HCT116 (cell line): Measurements from ENCODE around the gene NEO1. TPM values are rescaled to one million over a fixed set of nuclear protein-coding genes. Genes with fewer than 3 reads are reported as not detected.

Experiments
- ATAC-seq: fragments of 200-7000 bp; cut with Tn5 transposase; 2 replicates; pipeline ENCODE4 v1.9.1; 2020; ENCODE audit warnings: mild to moderate bottlenecking, moderate library complexity
- BruUV-seq: library from RNA; stranded (reverse); fragments of 400-500 nt; replicated peaks from 2 replicates; lab custom pipeline; 2021; lab: Mats Ljungman, UMichigan
- CTCF ChIA-PET: fragments of 300-600 bp; sonication (Branson Sonifier 250); formaldehyde crosslinking; loops from one replicate; lab custom pipeline; 2021; ENCODE audit warnings: antibody characterized with exemption; lab: Charles Lee
- POLR2A ChIA-PET: fragments of 300-600, 350-600 bp; sonication (Branson Sonifier 250); formaldehyde crosslinking; loops from one replicate; lab custom pipeline; 2021; ENCODE audit warnings: antibody characterized with exemption; lab: Charles Lee
- RAD21 ChIA-PET, 2 experiments: fragments of 300-600 bp; sonication (Branson Sonifier 250); formaldehyde crosslinking; loops; one replicate each; lab custom pipeline; 2023; ENCODE audit warnings: low total read pairs in 2 of 2; ENCODE audit not compliant: uncharacterized antibody in 2 of 2, unreplicated experiment in 2 of 2, low non-redundant PET in 1 of 2; lab: Charles Lee
- DNase-seq: peaks from one replicate; pipeline ENCODE4 v3.0.0-alpha.2; 2010; ENCODE audit warnings: low read depth, low spot score
- H2AFZ ChIP-seq: fragments of 200-600 bp; shearing (Covaris generic), sonication (generic); 2 replicates; pipeline ENCODE4 v1.6.1; 2017; ENCODE audit warnings: low read depth, mixed run types, mixed read lengths, antibody characterized with exemption, low read length; ENCODE audit not compliant: poor library complexity, severe bottlenecking
- H3K27ac ChIP-seq: 2 replicates; pipeline ENCODE4 v1.5.1; 2012; ENCODE audit warnings: low read depth, low read length
- H3K27me3 ChIP-seq: fragments of 200-600 bp; sonication (generic); 2 replicates; pipeline ENCODE4 v1.6.1; 2016; ENCODE audit warnings: mixed run types, low read length, mixed read lengths; ENCODE audit not compliant: insufficient read depth
- H3K36me3 ChIP-seq, 2 experiments: fragments of 200-500 bp in 1 of 2; fragments of 200-600 bp in 1 of 2; sonication (Bioruptor generic) in 1 of 2; sonication (generic) in 1 of 2; 2 replicates each; pipeline versions ENCODE4 v1.5.1 to v1.6.1; 2014 to 2016; ENCODE audit warnings: low read length in 2 of 2, inconsistent platforms in 1 of 2, mixed read lengths in 1 of 2, mixed run types in 1 of 2; ENCODE audit not compliant: insufficient read depth in 2 of 2, control insufficient read depth in 1 of 2
- H3K4me1 ChIP-seq, 2 experiments: fragments of 200-600 bp in 1 of 2; sonication (generic) in 1 of 2; 2 replicates each; pipeline versions ENCODE4 v1.5.1 to v1.6.1; 2012 to 2017; ENCODE audit warnings: low read length in 2 of 2, inconsistent platforms in 1 of 2, mild to moderate bottlenecking in 1 of 2, mixed read lengths in 1 of 2, mixed run types in 1 of 2, moderate library complexity in 1 of 2; ENCODE audit not compliant: insufficient read depth in 2 of 2, control insufficient read depth in 1 of 2
- H3K4me2 ChIP-seq: fragments of 200-600 bp; sonication (generic); 2 replicates; pipeline ENCODE4 v1.6.1; 2017; ENCODE audit warnings: mixed run types, low read length, mixed read lengths
- H3K4me3 ChIP-seq, 2 experiments: fragments of 200-600 bp in 1 of 2; sonication (generic) in 1 of 2; replicated peaks in 1 of 2; 2 replicates each; pipeline ENCODE4 v1.5.1; 2011 to 2016; ENCODE audit warnings: low read length in 2 of 2, control low read depth in 1 of 2, low read depth in 1 of 2, mild to moderate bottlenecking in 1 of 2, mixed read lengths in 1 of 2, mixed run types in 1 of 2
- H3K79me2 ChIP-seq: fragments of 200-600 bp; sonication (generic); 2 replicates; pipeline ENCODE4 v1.6.1; 2017; ENCODE audit warnings: mild to moderate bottlenecking, mixed run types, low read length, moderate library complexity, mixed read lengths; ENCODE audit not compliant: insufficient read depth
- H3K9ac ChIP-seq: fragments of 200-600 bp; sonication (generic); 2 replicates; pipeline ENCODE4 v1.6.1; 2016; ENCODE audit warnings: low read length, mixed read lengths
- H3K9me2 ChIP-seq: fragments of 200-600 bp; sonication (generic), shearing (Covaris generic); 2 replicates; pipeline ENCODE4 v1.6.1; 2017; ENCODE audit warnings: mixed run types, mild to moderate bottlenecking, moderate library complexity; ENCODE audit not compliant: insufficient read depth
- H3K9me3 ChIP-seq, 2 experiments: fragments of 200-500 bp in 1 of 2; fragments of 200-600 bp in 1 of 2; sonication (Bioruptor generic) in 1 of 2; sonication (generic) in 1 of 2; 2 replicates each; pipeline ENCODE4 v1.6.1; 2014 to 2017; ENCODE audit warnings: low read length in 2 of 2, mixed read lengths in 2 of 2, inconsistent platforms in 1 of 2, low read depth in 1 of 2, mild to moderate bottlenecking in 1 of 2, mixed run types in 1 of 2, moderate library complexity in 1 of 2; ENCODE audit not compliant: control insufficient read depth in 1 of 2, insufficient read depth in 1 of 2
- H4K20me1 ChIP-seq: fragments of 200-600 bp; sonication (generic), shearing (Covaris generic); 2 replicates; pipeline ENCODE4 v1.6.1; 2017; ENCODE audit warnings: mixed run types, mild to moderate bottlenecking, moderate library complexity; ENCODE audit not compliant: insufficient read depth
- ATF3 ChIP-seq: IDR thresholded peaks from 2 replicates; pipeline ENCODE4 v1.6.1; 2012
- EGR1 ChIP-seq: IDR thresholded peaks from 2 replicates; pipeline ENCODE4 v1.6.1; 2012; ENCODE audit warnings: low read depth
- ELF1 ChIP-seq: IDR thresholded peaks from 2 replicates; pipeline ENCODE4 v1.6.1; 2012; ENCODE audit warnings: low read depth, borderline replicate concordance
- JUND ChIP-seq: IDR thresholded peaks from 2 replicates; pipeline ENCODE4 v1.6.1; 2012
- POLR2A ChIP-seq: IDR thresholded peaks from 2 replicates; pipeline ENCODE4 v1.7.0; 2011; ENCODE audit warnings: borderline replicate concordance; ENCODE audit not compliant: insufficient read depth, insufficient read length; ENCODE audit errors: extremely low read depth
- SRF ChIP-seq: IDR thresholded peaks from 2 replicates; pipeline ENCODE4 v1.6.1; 2012; ENCODE audit warnings: low read depth
- YY1 ChIP-seq: IDR thresholded peaks from 2 replicates; pipeline ENCODE4 v1.6.1; 2011; ENCODE audit warnings: low read length, low read depth, moderate library complexity, mild to moderate bottlenecking; ENCODE audit not compliant: insufficient replicate concordance; ENCODE audit errors: extremely low read depth
- ZFX ChIP-seq: fragments of 450-650 bp; IDR thresholded peaks from 2 replicates; pipeline ENCODE4 v1.6.1; 2017
- ZNF274 ChIP-seq: fragments of 200-500 bp; sonication (Bioruptor generic); IDR thresholded peaks from 2 replicates; pipeline ENCODE4 v1.6.1; 2014; ENCODE audit warnings: mild to moderate bottlenecking, low read depth, low read length, inconsistent platforms
- intact Hi-C: fragments of 100-400 bp; cut with micrococcal nuclease; formaldehyde crosslinking; loops from 2 replicates; pipeline ENCODE4 v1.10.0; 2022
- total RNA-seq: library from RNA; stranded (reverse); gene quantifications from one replicate; pipeline ENCODE4 v1.2.1, GENCODE V29; 2021; ENCODE audit not compliant: unreplicated experiment

NEO1 gene
- total RNA-seq, 1 experiment from 2014 or later: 30.0 TPM

GRCh38 chr15:73313861-73314260 is 261.6 kb downstream of the NEO1 start:
- H3K79me2 ChIP-seq: no peaks in the 10 kb centered on the region
- H2AFZ ChIP-seq: no peak overlapping the region
- no peak overlapping the region for H3K4me2 ChIP-seq
- H3K9me3 ChIP-seq: no peaks in the 10 kb centered on the region
- ChIA-PET POLR2A (no interaction called here), CTCF (no interaction called here)
- BruUV-seq: no TSS peak
- intact Hi-C loops: no loop called here
- H3K4me1 ChIP-seq: no peaks in the 10 kb centered on the region
- no peak overlapping the region for H3K4me3 ChIP-seq
- no peaks in the 10 kb centered on the region for H4K20me1 ChIP-seq
- no peaks in the 10 kb centered on the region for H3K27me3 ChIP-seq
- H3K27ac ChIP-seq: no peak overlapping the region
- TF ChIP-seq YY1: no peak
- TF ChIP-seq SRF: no peak
- TF ChIP-seq ELF1: no peak
- TF ChIP-seq JUND: no peak
- TF ChIP-seq, all 23 proteins: peak for 0
- Histone ChIP-seq H3K9ac (no peak overlapping the region), H3K9me2 (no peaks in the 10 kb centered on the region), H3K36me3 (no peaks in the 10 kb centered on the region)
- ATAC-seq (no peak), DNase-seq (no peak)
- RAD21 ChIA-PET: no interaction called here

- Histone ChIP-seq H3K4me1 (no peaks in the 10 kb centered on the region), H3K4me2 (no peak overlapping the region), H3K9me3 (no peaks in the 10 kb centered on the region), H2AFZ (no peak overlapping the region), H3K79me2 (no peaks in the 10 kb centered on the region), H3K9me2 (no peaks in the 10 kb centered on the region), H4K20me1 (no peaks in the 10 kb centered on the region), H3K9ac (no peak overlapping the region), H3K27me3 (no peaks in the 10 kb centered on the region), H3K27ac (no peak overlapping the region), H3K36me3 (no peaks in the 10 kb centered on the region), H3K4me3 (no peak overlapping the region)
- ChIA-PET RAD21 (no interaction called here), CTCF (no interaction called here), POLR2A (interaction anchor here (0.8 kb wide), 1 partner anchor 51 kb away, joined by 3 read pairs; the partner anchor contains the start of gene HCN4)
- intact Hi-C loops: no loop called here
- TF ChIP-seq SRF (no peak), ZFX (no peak), EGR1 (no peak), ATF3 (no peak), POLR2A (no peak), ZNF274 (no peak)
- BruUV-seq: no TSS peak
- DNase-seq: no peak
- ATAC-seq: no peak
These were observed 265.6 kb downstream of the NEO1 start for GRCh38 chr15:73317651-73318462.
